Mammary epithelial cell (primary cell): ENCODE measurements around the gene AGPAT3.

ENCODE experiments used
- EZH2 ChIP-seq: IDR thresholded peaks from 2 replicates; pipeline ENCODE4 v1.6.1; 2012; ENCODE audit warnings: low read length, inconsistent platforms, borderline replicate concordance
- TF ChIP-seq, protein P1 (sequence below), 2 donors: IDR thresholded peaks in 1 of 2; conservative IDR thresholded peaks in 1 of 2; 2 replicates each; pipeline ENCODE4 v1.5.1; 2011 to 2012; ENCODE audit warnings: inconsistent platforms in 2 of 2, low read length in 2 of 2, mild to moderate bottlenecking in 2 of 2, control low read depth in 1 of 2, low read depth in 1 of 2; ENCODE audit not compliant: insufficient read depth in 1 of 2; ENCODE audit errors: extremely low read depth in 1 of 2

- TF ChIP-seq, protein P1, sequence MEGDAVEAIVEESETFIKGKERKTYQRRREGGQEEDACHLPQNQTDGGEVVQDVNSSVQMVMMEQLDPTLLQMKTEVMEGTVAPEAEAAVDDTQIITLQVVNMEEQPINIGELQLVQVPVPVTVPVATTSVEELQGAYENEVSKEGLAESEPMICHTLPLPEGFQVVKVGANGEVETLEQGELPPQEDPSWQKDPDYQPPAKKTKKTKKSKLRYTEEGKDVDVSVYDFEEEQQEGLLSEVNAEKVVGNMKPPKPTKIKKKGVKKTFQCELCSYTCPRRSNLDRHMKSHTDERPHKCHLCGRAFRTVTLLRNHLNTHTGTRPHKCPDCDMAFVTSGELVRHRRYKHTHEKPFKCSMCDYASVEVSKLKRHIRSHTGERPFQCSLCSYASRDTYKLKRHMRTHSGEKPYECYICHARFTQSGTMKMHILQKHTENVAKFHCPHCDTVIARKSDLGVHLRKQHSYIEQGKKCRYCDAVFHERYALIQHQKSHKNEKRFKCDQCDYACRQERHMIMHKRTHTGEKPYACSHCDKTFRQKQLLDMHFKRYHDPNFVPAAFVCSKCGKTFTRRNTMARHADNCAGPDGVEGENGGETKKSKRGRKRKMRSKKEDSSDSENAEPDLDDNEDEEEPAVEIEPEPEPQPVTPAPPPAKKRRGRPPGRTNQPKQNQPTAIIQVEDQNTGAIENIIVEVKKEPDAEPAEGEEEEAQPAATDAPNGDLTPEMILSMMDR (conservative IDR thresholded peaks at IDR 0.05 in 1 of 2, IDR thresholded peaks at IDR 0.05 in 1 of 2; ENCODE audit: extremely low read depth in 1 of 2, insufficient read depth in 1 of 2, low read depth in 1 of 2, low read length in 2 of 2): no peak
- TF ChIP-seq EZH2: no peak
These were observed 677 bp downstream of the AGPAT3 start for GRCh38 chr21:43865540-43866259.
